HEK293T (cell line): Measurements from ENCODE around the gene TNFRSF8.

Experiments
- BHLHE40 ChIP-seq: fragments of 450-650 bp; IDR thresholded peaks from 2 replicates; pipeline ENCODE4 v1.6.1; 2016; ENCODE audit warnings: mild to moderate bottlenecking, moderate library complexity, borderline replicate concordance
- FOXA1 ChIP-seq: fragments of 450-650 bp; IDR thresholded peaks from 2 replicates; pipeline ENCODE4 v1.6.1; 2016; ENCODE audit warnings: mild to moderate bottlenecking
- FOXK2 ChIP-seq: fragments of 450-650 bp; IDR thresholded peaks from 2 replicates; pipeline ENCODE4 v1.6.1; 2016; ENCODE audit warnings: mild to moderate bottlenecking
- FOXM1 ChIP-seq: fragments of 450-650 bp; IDR thresholded peaks from 2 replicates; pipeline ENCODE4 v1.6.1; 2017; ENCODE audit warnings: mild to moderate bottlenecking, borderline replicate concordance
- L3MBTL2 ChIP-seq: fragments of 450-650 bp; conservative IDR thresholded peaks from 2 replicates; pipeline ENCODE4 v1.6.1; 2016; ENCODE audit warnings: mild to moderate bottlenecking
- LEF1 ChIP-seq: fragments of 450-650 bp; IDR thresholded peaks from 2 replicates; pipeline ENCODE4 v1.6.1; 2017; ENCODE audit warnings: mild to moderate bottlenecking, borderline replicate concordance
- PKNOX1 ChIP-seq: fragments of 450-650 bp; IDR thresholded peaks from 2 replicates; pipeline ENCODE4 v1.6.1; 2016
- SP1 ChIP-seq: fragments of 450-650 bp; IDR thresholded peaks from 2 replicates; pipeline ENCODE4 v1.6.1; 2017
- SUZ12 ChIP-seq: fragments of 450-650 bp; IDR thresholded peaks from 2 replicates; pipeline ENCODE4 v1.6.1; 2016; ENCODE audit warnings: mild to moderate bottlenecking
- TARDBP ChIP-seq: fragments of 450-650 bp; IDR thresholded peaks from 2 replicates; pipeline ENCODE4 v1.6.1; 2016
- ZNF384 ChIP-seq: fragments of 450-650 bp; IDR thresholded peaks from 2 replicates; pipeline ENCODE4 v1.6.1; 2016

GRCh38 chr1:12038356-12039163 lies 24.5 kb upstream of the TNFRSF8 start:
- no peak for TF ChIP-seq FOXA1
- no peak for TF ChIP-seq BHLHE40
- TF ChIP-seq SP1: no peak
- TF ChIP-seq ZNF384: no peak
- TF ChIP-seq TARDBP: no peak
- no peak for TF ChIP-seq FOXK2
- TF ChIP-seq PKNOX1: no peak
- TF ChIP-seq SUZ12: no peak
- TF ChIP-seq L3MBTL2: no peak
- no peak for TF ChIP-seq LEF1
- TF ChIP-seq FOXM1: no peak
